ENCODE measurements around the gene BRAF.

GRCh38 chr7:140769852-140770251 is 154.9 kb downstream of the BRAF start:
- no peak for TF ChIP-seq CTCF (IDR thresholded peaks at IDR 0.05; ENCODE audit: poor library complexity)
- TF ChIP-seq EZH2 (IDR thresholded peaks at IDR 0.05; ENCODE audit: borderline replicate concordance), result no peak
- TF ChIP-seq EZH2phosphoT487 (IDR thresholded peaks at IDR 0.05; ENCODE audit: low read depth, severe bottlenecking, unreplicated experiment), result no peak
